ACHN (cell line): Measurements from ENCODE around the gene CACNA1C.

Experiments used
- DNase-seq: peaks from one replicate; pipeline ENCODE4 v3.0.0-alpha.2; 2015
- in situ Hi-C: cut with HindIII; loops from 2 replicates; pipeline ENCODE4 v1.10.0; 2017; ENCODE audit warnings: low sequenced_read_pairs, low pct_ligation_motif_present, low pct_unique_long_range_greater_than_20kb

Gene CACNA1C

DNA sequence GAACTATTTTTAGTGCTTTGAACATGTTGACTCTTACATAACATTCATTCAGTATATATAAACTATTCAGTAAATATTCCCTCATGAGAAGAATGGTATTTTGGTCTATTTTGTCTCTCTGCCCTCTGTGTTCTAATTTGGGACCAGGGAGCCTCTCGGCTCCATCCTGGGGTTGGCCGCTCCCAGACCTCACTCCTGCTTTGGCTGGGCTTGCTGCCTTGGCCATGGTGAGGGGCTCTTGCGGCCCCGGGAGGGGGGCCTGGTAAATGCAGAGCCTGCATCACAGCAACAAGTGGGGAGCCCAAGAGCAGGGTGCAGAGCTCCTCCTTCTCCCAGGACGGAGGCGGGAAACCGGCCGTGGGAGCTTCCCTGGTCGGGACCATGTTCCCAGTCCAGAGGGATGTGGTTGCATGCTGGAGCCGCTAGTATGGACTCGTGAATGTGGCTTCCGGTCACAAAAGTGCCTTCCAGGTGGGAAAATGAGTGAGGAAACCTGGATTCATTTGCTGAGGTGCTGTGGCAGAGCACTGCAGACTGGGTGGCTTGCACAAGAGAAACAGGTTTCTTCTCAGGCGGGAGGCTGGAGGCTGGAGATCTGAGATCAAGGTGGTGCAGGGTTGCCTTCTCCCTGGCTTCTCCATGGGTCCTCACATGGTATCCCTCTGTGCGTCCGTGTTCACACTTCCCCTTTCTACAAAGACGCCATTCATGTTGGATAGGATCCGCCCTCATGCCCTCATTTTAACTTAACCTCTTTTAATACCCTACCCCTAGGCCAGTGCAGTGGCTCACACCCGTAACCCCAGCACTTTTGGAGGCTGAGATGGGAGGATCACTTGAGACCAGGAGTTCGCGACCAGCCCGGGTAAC lies 250.2 kb downstream of the CACNA1C start:
- DNase-seq, result no peak
- in situ Hi-C loops, result no loop called here

DNA sequence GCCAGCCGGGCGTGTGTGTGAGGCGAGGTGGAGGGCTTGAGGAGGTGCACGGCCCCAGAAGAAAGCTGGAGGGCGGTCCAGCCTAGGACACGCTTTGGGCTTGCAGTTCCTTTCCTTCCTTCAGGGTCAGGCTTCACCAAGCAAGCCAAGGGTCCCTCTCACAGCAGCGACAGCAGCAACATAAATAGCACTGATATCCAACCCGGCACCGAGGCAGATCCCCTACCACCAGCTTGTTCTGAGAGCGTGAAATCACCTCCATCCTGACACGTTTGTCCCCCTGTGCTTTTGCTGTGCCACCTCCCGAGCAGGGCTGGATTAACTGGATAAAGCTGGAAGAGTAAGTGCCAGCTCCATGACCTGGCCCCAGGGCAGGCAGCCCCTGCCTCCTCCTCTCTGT lies 251.4 kb downstream of the CACNA1C start:
- in situ Hi-C loops, result no loop called here

DNA sequence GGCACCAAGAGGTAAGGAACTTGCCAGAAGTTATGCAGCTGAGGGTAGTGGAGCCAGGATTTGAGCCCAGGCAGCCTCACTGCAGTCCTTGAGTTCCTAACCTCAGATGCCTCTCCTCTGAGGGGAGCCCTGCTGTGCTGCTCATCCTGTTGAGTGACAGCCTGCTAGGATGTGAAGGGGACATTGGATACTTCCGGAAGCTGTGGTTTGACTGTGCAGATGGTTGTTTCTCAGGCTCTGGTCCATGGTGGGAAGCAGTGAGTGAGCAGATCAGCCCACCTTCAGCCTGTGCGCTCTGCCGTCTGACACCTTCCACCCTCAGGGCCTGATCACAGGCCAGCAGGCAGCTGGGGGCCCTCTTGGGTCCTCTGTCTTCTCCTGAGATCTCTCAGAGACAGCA lies 253.2 kb downstream of the CACNA1C start:
- DNase-seq, result no peak
- in situ Hi-C loops, result no loop called here

More for the DNA sequence above, 251.4 kb downstream of the CACNA1C start:
- no peak for DNase-seq

DNA sequence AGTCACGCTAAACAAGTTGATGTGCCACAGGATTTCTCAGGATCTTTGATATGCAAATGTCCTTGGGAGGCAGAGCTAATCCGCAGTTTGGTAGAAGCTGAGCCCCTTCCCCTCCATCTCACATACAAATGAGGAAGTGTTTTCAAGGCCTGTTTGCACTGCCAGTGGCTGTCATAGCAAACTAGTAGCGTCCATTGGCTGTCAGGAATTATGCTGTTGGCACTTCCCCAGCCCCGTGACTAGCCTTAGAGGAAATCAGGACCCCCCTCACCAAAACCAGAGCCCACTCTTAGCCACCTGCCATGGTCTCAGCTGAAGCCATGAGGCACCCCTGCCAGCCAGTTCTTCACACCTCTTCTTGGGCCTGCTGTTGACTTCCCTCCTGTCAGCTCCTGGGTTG lies 253.9 kb downstream of the CACNA1C start:
- no peak for DNase-seq
- in situ Hi-C loops, result no loop called here

DNA sequence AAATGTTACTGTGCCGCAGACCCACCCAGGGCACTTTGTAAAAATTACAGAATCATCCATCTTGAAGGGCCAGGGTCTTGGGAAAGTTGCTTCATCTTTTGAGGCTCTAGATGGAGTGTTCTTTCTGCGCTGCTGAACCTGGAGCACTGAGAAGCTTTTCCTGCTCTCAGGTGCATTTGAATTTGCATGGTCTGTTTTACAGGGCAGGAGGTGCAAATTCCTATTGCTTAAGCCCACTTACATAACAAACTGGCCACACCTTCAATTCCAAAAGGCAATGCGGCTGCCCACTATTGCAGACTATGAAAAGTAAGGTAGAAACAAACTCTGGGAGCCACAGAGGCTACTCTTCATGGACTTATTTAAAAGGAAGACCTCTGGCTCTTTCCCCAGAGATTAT lies 254.8 kb downstream of the CACNA1C start:
- in situ Hi-C loops, result no loop called here
- DNase-seq, result no peak

DNA sequence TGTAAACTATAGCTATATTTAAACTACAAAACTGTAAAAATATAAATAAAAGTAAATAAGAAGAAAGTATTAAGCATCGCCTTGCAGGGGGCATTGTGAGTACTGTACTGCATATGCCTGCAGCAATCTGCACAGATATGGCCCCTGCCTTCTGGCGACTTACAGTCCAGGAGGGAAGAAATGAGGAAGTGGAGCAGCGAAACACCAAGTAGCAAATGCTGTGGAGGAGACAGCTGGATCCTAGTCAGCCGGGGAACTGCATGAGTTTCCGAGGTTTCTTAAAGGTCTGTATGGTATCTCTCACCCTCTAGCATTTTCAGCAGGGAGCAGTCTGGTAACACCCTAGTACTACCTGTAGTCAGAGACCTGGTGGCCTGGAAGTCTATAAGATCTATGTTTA lies 256.9 kb downstream of the CACNA1C start:
- in situ Hi-C loops, result no loop called here
- DNase-seq, result no peak

DNA sequence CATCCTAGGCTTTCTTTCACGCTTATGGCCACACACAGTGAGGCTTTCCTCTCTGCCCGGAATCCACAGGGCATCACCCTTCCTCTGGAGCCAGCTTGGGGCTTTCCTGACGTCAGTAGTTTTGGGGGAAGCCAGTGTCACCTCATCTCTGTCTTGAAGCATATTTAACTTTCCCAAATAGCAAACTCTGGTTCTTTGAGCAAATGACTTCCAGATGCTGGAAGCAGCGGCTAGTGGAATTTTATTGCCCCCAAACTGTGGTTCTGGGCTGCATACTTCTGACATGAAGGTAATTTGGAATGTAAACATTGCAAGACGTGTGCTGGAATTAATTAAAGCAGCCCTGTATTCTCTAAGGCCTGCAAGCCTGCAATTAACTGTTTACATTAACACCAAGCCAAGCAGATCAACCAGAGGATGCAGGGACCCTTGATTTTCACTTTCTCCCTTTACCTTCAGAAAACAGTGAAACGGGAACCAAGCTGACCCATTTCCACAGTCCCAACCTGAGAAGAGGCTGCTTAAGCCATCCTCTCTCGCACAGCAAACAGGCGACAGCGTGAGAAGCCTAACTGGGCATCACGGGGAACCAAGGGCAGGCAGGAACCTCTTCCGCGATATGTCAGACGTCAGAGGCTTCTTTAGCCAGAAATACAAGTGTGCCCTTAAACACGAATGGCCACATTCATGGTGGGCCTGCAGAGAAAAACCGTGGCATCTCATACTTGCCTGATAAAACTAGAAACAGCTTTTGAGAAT lies 258.4 kb downstream of the CACNA1C start:
- DNase-seq, result no peak
- in situ Hi-C loops, result no loop called here

DNA sequence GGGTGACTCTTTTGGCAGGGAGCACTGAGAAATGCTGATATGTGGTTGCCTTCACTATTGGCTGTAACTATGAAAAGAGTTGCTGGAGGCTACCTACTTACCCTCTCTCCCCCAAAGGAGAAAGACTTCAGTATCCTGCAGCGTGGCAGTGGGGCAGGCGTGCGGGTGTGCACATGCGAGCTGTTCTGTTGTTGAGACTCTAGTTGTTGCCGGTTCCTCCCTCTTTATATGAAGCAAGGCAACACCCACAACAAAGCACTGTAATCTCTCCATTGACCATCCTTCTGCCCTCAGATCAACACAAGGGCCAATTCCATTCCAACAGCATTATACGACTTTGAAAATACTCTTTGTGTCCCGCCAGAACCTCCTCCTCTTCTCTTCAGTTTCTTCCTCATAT lies 259.4 kb downstream of the CACNA1C start:
- in situ Hi-C loops, result no loop called here
- DNase-seq, result no peak

DNA sequence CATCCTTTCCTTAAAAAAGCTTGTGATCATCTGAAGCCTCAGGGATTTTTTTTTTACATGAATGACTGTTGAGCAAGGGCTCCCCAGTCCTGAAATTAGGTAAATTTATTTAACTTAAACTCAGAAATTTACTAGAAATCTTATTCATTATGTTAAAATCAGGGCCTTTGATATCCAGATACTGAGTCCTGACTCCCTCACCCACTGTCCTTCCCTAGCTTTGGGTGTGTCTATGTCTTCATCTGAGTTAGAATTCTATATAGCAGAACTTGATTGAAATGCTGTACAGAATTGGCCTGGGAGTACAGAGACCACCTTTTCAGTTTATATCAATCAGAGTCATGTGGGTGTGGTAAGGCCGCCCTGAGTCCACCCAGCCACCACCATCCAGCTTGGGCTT lies 260.0 kb downstream of the CACNA1C start:
- no peak for DNase-seq
- in situ Hi-C loops, result no loop called here

DNA sequence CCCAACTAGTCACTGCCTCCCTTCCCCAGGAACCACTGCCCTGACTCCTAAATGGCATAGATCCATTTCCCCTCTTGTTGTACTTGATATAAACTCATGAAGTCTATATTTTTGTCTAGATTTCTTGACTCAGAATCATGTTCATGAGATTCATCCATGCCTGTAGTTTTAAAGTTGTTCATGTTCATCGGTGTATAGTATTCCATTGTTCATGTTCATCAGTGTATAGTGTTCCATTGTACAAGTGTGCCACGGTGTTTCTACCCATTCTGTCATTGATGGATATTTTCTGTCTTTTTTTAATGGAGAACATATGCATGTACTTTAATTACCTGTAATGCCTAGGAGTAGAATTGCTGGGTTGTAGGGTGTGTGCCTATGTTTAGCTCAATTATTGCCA lies 261.7 kb downstream of the CACNA1C start:
- in situ Hi-C loops, result no loop called here
- DNase-seq, result no peak

DNA sequence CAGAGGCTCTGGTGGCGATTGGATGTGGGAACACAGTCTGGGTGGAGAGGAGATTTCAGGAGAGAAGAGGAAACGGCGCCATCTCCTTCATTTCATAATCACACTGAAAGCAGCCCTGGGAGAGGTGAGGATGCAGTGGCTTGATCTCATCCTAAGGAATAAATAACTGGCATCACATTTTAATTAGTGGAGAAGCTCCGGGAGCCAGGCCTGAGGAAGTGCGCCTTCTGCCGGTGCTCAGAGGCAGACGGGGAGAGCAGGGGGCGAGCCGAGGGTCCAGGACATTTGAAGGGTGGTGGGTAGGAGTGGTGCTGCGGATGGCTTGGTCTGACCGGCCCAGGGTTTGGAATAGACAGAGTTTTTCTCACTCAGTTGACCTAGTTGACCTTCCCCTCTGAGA lies 265.0 kb downstream of the CACNA1C start:
- DNase-seq, result no peak
- in situ Hi-C loops, result no loop called here

DNA sequence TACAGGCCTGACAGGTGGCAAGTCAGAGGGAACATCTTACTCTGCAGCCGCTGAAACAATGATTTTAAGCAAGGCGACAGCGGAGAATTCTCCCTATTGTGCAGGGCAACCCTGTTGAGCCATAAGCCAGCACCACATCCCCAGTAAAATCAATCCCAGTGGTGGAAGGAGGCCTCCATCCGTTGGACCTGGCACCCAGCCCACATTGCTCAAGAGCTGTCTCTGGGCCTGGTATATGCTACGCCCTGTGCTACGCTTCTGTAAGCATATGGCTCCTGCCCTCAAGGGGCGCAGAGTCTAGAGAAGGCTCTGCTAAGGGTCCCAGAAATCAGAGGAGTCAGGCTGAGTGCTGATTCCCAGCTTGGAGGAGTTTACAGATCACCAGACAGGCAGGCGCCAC lies 265.5 kb downstream of the CACNA1C start:
- DNase-seq, result no peak
- in situ Hi-C loops, result no loop called here

DNA sequence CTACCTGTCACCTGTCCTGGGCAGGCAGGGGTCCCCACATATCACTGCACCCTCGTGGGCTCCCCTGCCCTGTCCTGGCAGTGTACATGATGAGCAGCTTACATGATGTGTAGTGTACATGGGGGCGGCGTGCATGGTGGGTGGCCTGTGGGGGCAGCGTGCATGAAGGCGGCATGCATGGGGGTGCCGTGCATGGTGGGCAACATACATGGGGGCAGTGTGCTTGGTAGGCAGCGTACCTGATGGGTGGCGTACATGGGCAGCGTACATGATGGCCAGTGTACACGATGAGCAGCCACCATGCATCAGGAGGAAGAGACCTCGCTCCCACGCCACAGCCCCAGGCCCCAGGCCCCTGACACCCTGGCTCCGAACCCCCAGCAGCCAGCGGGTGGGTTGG lies 266.3 kb downstream of the CACNA1C start:
- in situ Hi-C loops, result no loop called here

DNA sequence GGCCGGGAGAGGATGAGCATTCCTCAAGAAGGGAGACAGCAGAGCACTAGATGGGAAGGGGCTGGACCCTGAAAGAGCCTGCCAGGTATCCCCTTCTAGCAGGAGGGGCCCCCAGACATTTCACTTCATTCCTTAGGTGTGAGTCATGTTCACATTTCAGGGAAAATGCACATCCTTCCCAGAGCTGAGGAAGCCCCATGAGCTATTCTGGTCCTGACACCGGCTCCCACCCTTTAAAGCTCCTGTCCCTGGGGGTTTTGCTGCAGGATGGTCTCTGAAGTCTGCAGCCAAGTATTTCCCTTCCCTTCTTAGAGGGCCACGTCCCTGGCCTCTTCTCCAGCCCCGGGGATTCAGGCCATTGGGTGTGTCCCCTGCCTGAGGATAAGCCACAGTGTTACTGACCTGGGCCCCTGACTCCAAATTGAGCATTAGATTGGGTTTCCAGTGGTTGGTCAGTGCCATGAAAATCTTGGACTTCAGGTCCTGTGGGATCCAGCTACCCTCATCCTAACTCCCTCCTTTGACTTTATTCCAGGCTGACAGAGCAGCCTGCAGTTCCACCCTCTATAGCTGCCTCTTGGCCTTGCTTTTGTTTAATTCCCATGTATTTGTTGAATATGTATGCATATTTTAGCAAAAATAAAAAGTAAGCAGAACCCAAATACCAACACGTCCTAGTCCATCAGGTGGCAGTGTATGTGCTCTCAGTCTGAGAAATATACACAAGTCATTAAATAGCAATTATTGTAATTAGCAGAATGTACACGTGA lies 267.1 kb downstream of the CACNA1C start:
- peak; percentile 12 for DNase-seq
- in situ Hi-C loops, result no loop called here

More for the DNA sequence above, 266.3 kb downstream of the CACNA1C start:
- no peak for DNase-seq

DNA sequence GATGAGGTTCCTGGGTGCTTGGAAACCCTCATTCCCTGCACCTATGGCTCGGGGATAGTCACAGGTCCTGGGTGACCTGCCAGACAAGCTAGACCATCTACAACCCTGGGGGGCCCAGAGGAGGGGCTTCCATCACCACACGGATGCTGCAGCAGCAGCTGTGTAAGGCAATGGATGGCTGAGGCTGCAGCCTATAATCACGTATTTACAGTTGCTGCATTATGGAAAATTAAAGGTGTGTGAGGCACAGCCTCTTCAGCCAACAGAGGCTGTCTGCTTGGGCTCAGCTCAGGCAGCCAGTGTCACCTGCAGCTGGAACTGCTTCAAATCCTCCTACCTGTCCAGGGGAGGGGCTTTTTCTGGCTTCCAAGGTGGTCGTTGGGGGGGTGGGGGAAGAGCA lies 268.1 kb downstream of the CACNA1C start:
- in situ Hi-C loops, result no loop called here
- no peak for DNase-seq

DNA sequence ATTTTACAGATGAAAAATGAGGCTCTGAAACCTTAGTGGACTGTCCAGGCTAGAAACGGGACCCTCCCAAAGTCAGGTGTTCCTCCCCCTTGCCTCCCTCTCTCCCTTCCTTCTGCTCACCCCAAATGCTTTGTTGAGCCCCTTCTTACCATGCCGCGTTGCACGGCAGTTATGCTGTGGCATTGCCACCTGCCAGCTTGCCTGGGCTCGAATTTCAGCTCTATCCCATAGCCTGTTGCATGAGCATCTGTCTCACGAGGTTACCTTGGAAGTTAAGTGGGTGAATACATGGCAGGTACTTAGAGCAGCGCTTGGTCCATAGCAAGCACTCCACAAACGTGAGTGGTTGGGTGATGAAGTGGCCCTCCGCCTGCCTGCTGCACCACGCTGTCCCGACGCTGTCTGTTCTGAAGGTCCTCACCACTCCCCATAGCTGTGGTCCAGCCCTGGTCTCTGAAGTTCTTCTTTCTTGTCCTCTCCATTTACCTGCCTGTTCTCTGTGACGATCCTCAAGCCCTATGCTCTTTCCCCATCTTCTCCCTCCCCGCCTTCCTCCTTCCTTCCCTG lies 269.9 kb downstream of the CACNA1C start:
- in situ Hi-C loops, result no loop called here
- DNase-seq, result no peak

DNA sequence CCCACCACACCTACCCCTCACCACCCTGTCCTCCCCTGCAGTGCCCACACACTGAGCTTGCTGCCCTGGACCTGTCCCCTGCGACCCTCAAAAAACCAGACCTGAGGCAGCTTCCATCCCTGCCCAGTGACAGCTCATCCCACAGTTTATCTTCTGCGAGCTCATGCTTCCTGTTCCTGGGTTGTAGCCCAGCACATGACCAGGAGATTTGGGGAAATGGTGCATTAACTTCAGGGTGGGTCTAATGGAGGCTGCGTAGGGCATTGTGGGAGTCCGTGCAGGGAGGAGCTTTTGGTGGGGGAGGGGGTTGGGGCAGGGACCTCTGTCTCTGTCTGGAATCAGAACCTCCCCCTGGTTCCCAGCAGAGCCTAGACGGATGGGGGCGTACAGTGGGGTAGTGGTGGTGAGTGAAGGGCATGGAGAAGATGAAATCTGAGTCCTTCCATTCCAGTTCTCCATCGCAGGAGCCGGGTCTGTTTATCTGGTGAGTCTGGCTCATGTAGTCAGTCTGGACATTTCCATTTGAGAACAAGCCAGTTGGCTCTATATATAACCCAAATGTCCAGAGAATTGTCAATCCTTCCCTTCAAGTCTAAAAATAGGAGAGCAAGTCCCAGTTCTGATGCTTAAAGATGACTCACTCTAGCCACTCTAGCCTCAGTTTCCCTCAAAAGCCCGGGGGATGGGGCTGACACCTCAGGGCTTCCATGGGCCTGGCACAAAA lies 270.9 kb downstream of the CACNA1C start:
- in situ Hi-C loops, result no loop called here
- no peak for DNase-seq

DNA sequence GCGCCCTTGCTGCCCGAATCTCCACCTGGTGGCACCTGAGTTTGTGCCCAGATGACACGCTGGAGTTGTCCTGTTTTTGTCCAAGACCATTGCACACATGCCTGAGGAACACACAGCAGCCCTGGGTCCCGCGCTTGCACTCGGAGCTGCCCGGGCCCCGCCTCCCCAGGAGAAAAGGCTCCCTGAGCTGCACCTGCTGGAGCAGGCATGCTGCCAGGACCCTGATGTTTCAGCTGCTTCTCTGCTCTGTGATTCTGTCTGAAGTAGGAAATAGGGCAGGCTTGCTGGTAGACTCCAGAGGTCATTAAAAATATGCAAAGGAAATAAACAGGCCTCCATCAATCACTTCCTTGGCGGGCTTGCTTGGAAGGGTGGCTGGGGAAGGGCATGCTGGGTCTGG lies 271.6 kb downstream of the CACNA1C start:
- no peak for DNase-seq
- in situ Hi-C loops, result no loop called here
